SJCRH30 (cell line): ENCODE results near the gene SIAE. TPM values are rescaled to one million over a fixed set of nuclear protein-coding genes. Genes with fewer than 3 reads are reported as not detected.

Source experiments
- DNase-seq, 2 experiments: peaks; one replicate each; pipeline ENCODE4 v3.0.0-alpha.2; 2015 to 2020
- H3K27ac ChIP-seq: fragments of 250-450 bp; sonication (Bioruptor Pico); 2 replicates; pipeline ENCODE4 v1.5.1; 2020; ENCODE audit warnings: mild to moderate bottlenecking, moderate library complexity
- H3K27me3 ChIP-seq: fragments of 250-450 bp; sonication (Bioruptor Pico); 2 replicates; pipeline ENCODE4 v1.5.1; 2020; ENCODE audit warnings: mild to moderate bottlenecking, moderate library complexity
- H3K36me3 ChIP-seq: fragments of 250-450 bp; sonication (Bioruptor Pico); 2 replicates; pipeline ENCODE4 v1.5.1; 2020; ENCODE audit warnings: mild to moderate bottlenecking, moderate library complexity
- H3K4me1 ChIP-seq: fragments of 250-450 bp; sonication (Bioruptor Pico); 2 replicates; pipeline ENCODE4 v1.5.1; 2020; ENCODE audit warnings: mild to moderate bottlenecking, moderate library complexity
- H3K4me3 ChIP-seq: fragments of 250-450 bp; sonication (Bioruptor Pico); 2 replicates; pipeline ENCODE4 v1.5.1; 2020; ENCODE audit warnings: mild to moderate bottlenecking, moderate library complexity
- H3K9me3 ChIP-seq: fragments of 250-450 bp; sonication (Bioruptor Pico); replicated peaks from 2 replicates; pipeline ENCODE4 v1.5.1; 2020; ENCODE audit warnings: mild to moderate bottlenecking, moderate library complexity
- total RNA-seq: library from RNA; depleted of rRNA; stranded (reverse); fragments of >200 nt; shearing (Covaris generic); gene quantifications from 2 replicates; pipeline ENCODE4 v1.2.3, GENCODE V29; 2014; rRNA removed

Gene SIAE, protein sequence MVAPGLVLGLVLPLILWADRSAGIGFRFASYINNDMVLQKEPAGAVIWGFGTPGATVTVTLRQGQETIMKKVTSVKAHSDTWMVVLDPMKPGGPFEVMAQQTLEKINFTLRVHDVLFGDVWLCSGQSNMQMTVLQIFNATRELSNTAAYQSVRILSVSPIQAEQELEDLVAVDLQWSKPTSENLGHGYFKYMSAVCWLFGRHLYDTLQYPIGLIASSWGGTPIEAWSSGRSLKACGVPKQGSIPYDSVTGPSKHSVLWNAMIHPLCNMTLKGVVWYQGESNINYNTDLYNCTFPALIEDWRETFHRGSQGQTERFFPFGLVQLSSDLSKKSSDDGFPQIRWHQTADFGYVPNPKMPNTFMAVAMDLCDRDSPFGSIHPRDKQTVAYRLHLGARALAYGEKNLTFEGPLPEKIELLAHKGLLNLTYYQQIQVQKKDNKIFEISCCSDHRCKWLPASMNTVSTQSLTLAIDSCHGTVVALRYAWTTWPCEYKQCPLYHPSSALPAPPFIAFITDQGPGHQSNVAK
- total RNA-seq = 0.43 and 0.63 TPM in 2 replicates

DNA sequence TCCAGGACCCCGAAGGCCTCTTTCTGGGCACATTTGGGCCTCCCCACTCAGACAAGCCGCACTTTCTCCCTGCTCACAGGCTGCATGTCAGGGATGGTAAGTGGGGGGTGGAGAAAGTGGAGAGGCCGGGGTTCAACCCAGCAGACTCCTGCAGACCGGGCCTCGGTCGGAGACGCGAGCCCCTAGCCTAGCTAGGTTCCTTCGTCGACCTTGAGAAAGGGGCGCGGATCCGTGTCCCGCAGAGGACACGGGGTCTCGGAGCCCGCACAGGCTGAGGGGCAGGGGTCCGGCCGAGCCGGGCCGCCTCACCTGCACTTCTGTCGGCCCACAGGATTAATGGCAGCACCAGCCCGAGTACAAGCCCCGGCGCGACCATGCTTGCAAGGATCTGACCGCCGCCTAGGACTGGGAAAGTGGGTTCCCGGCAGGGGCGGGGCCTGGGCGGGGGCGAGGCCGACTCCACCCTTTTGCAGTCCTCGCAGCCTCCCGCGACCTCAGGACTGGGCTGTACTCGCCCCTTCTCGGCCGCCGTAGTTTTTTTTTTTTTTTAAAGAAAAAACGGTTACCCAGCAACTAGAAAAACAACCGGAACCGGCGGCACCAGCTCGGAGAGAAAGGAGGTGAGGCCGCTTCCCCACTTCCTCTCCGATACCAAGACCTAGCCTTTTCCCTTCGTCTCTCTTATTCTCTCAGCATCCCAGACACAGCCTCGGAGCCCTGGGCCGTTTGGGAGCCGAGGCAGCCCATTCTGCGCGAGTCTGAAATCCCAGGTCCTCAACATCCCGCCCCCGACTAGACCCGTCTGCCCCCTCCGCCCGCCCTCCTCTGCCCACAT is at the start of gene SIAE, which contains the start of gene SPA17:
Gene SIAE (minus strand): TSS at position 407 of the 835 bp plus-strand sequence. CDS start 31 bp downstream, at position 376.
Gene SPA17 (plus strand): TSS at position 572 of the 835 bp plus-strand sequence. CDS start 1,361 bp downstream, outside the sequence.
- Histone ChIP-seq H3K9me3 (no peaks in the 10 kb centered on the region), H3K4me1 (no peaks in the 10 kb centered on the region), H3K27ac (no peak within 1 kb of the TSS), H3K27me3 (no peaks in the 10 kb centered on the region), H3K4me3 (peak within 1 kb of the TSS; percentile 61), H3K36me3 (no peaks in the 10 kb centered on the region)
- peak; percentile 77 to 80 for DNase-seq

DNA sequence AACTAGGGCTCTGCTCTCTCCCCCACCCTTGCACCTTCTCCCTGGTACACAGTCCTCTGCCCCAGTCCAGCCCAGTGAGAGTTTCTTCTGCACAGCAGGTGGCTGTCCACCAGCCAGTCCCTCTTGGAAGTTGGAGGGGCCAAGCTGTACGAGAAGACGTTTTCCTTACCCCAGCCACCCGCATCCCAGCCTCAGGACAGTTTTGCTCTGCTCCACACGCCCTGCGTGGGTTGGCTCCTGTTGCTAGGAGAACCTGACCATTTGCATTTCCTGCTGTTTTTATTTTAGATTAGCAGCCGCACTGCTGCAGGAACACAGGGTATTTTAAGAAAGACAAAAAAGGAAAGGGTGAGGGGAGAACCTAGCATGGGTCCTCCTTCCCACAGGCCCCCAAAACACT is 48.6 kb upstream of the SIAE start:
- Histone ChIP-seq H3K36me3 (no peaks in the 10 kb centered on the region), H3K4me3 (no peak overlapping the region), H3K9me3 (no peaks in the 10 kb centered on the region), H3K4me1 (no peaks in the 10 kb centered on the region), H3K27ac (no peak overlapping the region), H3K27me3 (peaks cover 5% of the 10 kb centered on the region; the same call in 1 of the 2 replicates)
- no peak for DNase-seq

GRCh38 chr11:124719534-124719933 is 46.0 kb upstream of the SIAE start:
- Histone ChIP-seq H3K4me3 (no peak overlapping the region), H3K4me1 (no peaks in the 10 kb centered on the region), H3K27me3 (peaks cover 5% of the 10 kb centered on the region; the same call in 1 of the 2 replicates), H3K27ac (no peak overlapping the region), H3K36me3 (no peaks in the 10 kb centered on the region), H3K9me3 (no peaks in the 10 kb centered on the region)
- no peak for DNase-seq

- Histone ChIP-seq H3K9me3 (no peaks in the 10 kb centered on the region), H3K36me3 (no peaks in the 10 kb centered on the region), H3K4me3 (no peak overlapping the region), H3K27me3 (peaks cover 5% of the 10 kb centered on the region; the same call in 1 of the 2 replicates), H3K27ac (no peak overlapping the region), H3K4me1 (no peaks in the 10 kb centered on the region)
- no peak for DNase-seq
These were observed 45.3 kb upstream of the SIAE start for GRCh38 chr11:124718801-124719200.

- H3K4me3 ChIP-seq = peak overlapping the region; percentile 27
- H3K9me3 ChIP-seq = no peaks in the 10 kb centered on the region
- H3K27me3 ChIP-seq = peaks cover 5% of the 10 kb centered on the region; the same call in 1 of the 2 replicates
- no peak overlapping the region for H3K27ac ChIP-seq
- no peaks in the 10 kb centered on the region for H3K4me1 ChIP-seq
- peak; percentile 26 to 49 for DNase-seq
- no peaks in the 10 kb centered on the region for H3K36me3 ChIP-seq
These were observed 44.5 kb upstream of the SIAE start for GRCh38 chr11:124717786-124718651.

GRCh38 chr11:124717421-124717785 is 43.9 kb upstream of the SIAE start:
- H3K9me3 ChIP-seq = no peaks in the 10 kb centered on the region
- peak in 1 of 2 experiments; percentile 6 for DNase-seq
- no peaks in the 10 kb centered on the region for H3K4me1 ChIP-seq
- no peaks in the 10 kb centered on the region for H3K36me3 ChIP-seq
- peaks cover 5% of the 10 kb centered on the region; the same call in 1 of the 2 replicates for H3K27me3 ChIP-seq
- no peak overlapping the region for H3K27ac ChIP-seq
- H3K4me3 ChIP-seq = no peak overlapping the region

DNA sequence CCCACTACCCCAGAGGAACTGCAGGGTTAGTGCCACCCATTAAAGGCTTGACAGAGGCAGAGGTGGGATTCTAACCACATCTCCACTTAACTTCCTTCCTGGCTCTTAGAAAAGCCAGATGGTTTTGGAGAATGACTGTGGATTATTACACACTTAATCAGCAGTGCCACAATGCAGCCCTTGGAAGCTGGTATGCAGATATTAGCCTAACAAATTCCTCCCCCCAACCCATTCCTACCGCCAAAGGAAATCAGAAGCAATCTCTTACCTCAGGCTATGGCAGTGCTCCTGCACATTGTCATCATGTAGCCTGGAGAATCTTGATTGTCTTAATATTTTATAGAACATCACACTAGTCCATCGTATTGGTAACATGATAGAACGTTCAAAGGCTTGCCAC is 43.1 kb upstream of the SIAE start:
- Histone ChIP-seq H3K4me1 (no peaks in the 10 kb centered on the region), H3K27ac (no peak overlapping the region), H3K27me3 (peaks cover 5% of the 10 kb centered on the region; the same call in 1 of the 2 replicates), H3K36me3 (no peaks in the 10 kb centered on the region), H3K9me3 (no peaks in the 10 kb centered on the region), H3K4me3 (no peak overlapping the region)
- no peak for DNase-seq

DNA sequence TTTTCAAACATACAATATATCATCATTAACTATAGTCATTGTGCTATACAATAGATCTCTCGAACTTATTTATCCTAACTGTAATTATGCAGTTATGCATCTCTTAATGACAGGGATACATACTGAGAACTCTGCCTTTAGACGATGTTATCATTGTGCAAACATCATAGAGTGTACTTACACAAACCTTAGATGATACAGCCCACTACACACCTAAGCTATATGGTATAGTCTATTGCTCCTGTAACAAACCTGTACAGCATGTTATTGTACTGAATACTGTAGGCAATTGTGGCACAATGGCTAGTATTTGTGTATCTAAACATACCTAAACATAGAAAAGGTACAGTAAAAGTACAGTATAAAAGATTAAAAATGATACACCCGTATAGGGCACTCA is 38.9 kb upstream of the SIAE start:
- Histone ChIP-seq H3K27me3 (no peaks in the 10 kb centered on the region), H3K36me3 (no peaks in the 10 kb centered on the region)
- no peak for DNase-seq

DNA sequence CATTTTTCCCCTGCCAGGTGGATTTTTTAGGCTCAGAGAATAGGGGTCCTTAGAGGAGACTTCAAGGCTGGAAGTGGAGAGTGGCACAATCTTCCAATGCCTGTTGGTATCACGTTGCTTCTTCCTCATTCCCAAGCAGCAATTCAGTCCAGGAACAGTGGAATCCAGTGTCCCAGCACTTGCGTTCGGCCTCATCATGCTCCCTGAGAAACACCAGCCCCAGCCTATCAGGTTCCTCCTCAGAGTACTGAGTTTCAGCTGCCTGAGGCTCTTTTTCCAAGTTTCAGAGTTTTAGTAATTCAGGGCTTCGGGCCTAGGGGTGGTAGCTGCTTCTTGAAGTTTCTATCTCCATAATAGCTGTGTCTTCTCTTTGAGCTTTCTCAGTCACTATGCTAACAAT is 34.3 kb upstream of the SIAE start:
- no peaks in the 10 kb centered on the region for H3K36me3 ChIP-seq
- H3K4me3 ChIP-seq = no peak overlapping the region
- H3K4me1 ChIP-seq = no peaks in the 10 kb centered on the region
- no peaks in the 10 kb centered on the region for H3K27me3 ChIP-seq
- no peak for DNase-seq
- no peak overlapping the region for H3K27ac ChIP-seq
- no peaks in the 10 kb centered on the region for H3K9me3 ChIP-seq

More for the DNA sequence above, 38.9 kb upstream of the SIAE start:
- Histone ChIP-seq H3K9me3 (no peaks in the 10 kb centered on the region), H3K4me3 (no peak overlapping the region), H3K27ac (no peak overlapping the region), H3K4me1 (no peaks in the 10 kb centered on the region)

DNA sequence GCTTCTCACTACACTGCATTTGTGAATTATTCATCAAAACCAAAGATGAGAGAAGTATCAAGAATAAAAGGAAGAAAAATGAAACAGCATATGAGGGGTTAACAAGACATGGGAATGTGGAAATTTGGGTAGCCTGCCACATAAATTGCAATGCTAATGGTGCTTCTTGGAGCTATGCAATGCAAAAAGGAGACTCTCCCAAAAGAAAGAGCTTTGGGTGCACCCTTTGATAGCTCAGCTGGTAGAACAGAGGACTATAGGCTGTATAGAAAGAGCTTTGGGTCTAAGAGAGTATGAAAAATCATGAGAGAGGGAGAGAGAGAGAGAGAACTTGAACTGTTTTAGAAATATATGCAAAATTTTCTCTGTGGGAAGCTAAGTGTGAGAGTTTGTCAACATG is 26.5 kb upstream of the SIAE start:
- DNase-seq = no peak
- no peak overlapping the region for H3K27ac ChIP-seq
- no peaks in the 10 kb centered on the region for H3K27me3 ChIP-seq
- H3K9me3 ChIP-seq = no peaks in the 10 kb centered on the region
- H3K36me3 ChIP-seq = no peaks in the 10 kb centered on the region
- no peaks in the 10 kb centered on the region for H3K4me1 ChIP-seq
- H3K4me3 ChIP-seq = no peak overlapping the region

DNA sequence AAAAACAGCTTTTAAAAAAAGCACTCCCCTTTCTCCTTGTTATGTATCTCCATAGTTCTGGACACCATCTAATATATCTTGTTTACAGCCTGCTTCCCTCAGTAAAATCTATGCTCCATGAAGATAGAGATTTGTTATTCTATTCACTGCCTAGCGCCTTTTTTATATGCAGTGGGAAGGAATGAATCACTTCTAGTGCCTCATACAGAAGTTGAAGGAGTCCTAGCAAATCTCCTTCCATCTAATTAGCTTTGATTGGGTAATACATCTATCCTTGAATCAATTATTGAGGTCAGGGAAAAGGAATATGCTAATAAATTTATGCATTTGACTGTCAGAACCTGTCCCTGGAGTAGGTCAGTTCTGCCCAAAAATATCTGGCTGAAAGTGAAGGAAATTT is 26.0 kb upstream of the SIAE start:
- DNase-seq = no peak
- Histone ChIP-seq H3K4me3 (no peak overlapping the region), H3K27me3 (no peaks in the 10 kb centered on the region), H3K4me1 (no peaks in the 10 kb centered on the region), H3K36me3 (no peaks in the 10 kb centered on the region), H3K27ac (no peak overlapping the region), H3K9me3 (no peaks in the 10 kb centered on the region)

DNA sequence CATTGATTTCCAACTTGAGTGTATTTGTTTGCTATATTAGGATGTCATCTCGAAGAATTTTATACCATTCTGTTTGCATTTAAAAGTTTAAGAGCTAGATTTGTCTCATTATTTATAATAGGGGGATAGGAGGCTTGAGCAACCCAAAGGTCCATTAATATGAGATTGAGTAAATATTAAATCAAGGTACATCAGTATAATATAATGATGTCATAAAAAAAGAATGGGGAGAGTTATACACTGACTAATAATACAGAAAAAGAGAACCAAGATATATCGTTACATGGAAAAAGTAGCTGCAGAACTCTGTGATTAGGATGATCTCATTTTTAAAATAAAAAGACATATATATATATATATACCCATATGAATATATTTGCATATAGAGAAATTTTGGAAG is 19.6 kb upstream of the SIAE start:
- Histone ChIP-seq H3K4me1 (no peaks in the 10 kb centered on the region), H3K4me3 (no peak overlapping the region), H3K36me3 (no peaks in the 10 kb centered on the region), H3K27ac (no peak overlapping the region), H3K27me3 (no peaks in the 10 kb centered on the region), H3K9me3 (no peaks in the 10 kb centered on the region)
- no peak for DNase-seq

DNA sequence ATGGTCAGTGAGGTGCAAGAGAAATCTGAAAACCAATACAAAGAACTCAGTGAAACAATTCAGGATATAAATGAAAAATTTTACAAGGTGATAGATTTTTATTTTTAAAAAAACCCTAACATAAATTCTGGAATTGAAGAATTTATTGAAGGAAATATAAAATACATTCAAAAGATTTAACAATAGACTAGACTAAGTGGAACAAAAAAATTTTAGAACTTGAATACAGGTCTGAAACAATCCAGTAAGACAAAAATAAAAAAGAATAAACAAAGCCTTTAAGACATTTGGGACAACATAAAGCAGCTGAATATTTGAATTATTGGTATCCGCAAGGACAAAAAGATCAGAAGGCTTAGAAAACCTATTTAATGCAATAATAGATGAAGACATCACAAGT is 8.9 kb upstream of the SIAE start:
- Histone ChIP-seq H3K36me3 (no peaks in the 10 kb centered on the region), H3K27me3 (no peaks in the 10 kb centered on the region), H3K4me3 (no peak overlapping the region), H3K4me1 (no peaks in the 10 kb centered on the region), H3K9me3 (no peaks in the 10 kb centered on the region; the same call in 1 of the 2 replicates), H3K27ac (no peak overlapping the region)
- no peak for DNase-seq

- no peak overlapping the region for H3K27ac ChIP-seq
- DNase-seq = no peak
- no peaks in the 10 kb centered on the region for H3K36me3 ChIP-seq
These were observed 7.9 kb upstream of the SIAE start for GRCh38 chr11:124681421-124681820.

More at GRCh38 chr11:124681421-124681820, 7.9 kb upstream of the SIAE start:
- Histone ChIP-seq H3K27me3 (no peaks in the 10 kb centered on the region), H3K4me1 (no peaks in the 10 kb centered on the region), H3K9me3 (no peaks in the 10 kb centered on the region; the same call in 1 of the 2 replicates), H3K4me3 (no peak overlapping the region)
